CD4-positive, alpha-beta T cell treated with Interleukin-4 for 1 hour (primary cell): ENCODE measurements around the gene NUP214.
"Not testable (repeated sequence)": the region's sequence is repeated elsewhere in the genome, so short reads cannot be mapped to it uniquely, and the experiment has no call there.

Source experiments
- DNase-seq, 2 donors: peaks; one replicate each; pipeline ENCODE4 v3.0.0-alpha.2; 2020 to 2022

Gene NUP214

DNA sequence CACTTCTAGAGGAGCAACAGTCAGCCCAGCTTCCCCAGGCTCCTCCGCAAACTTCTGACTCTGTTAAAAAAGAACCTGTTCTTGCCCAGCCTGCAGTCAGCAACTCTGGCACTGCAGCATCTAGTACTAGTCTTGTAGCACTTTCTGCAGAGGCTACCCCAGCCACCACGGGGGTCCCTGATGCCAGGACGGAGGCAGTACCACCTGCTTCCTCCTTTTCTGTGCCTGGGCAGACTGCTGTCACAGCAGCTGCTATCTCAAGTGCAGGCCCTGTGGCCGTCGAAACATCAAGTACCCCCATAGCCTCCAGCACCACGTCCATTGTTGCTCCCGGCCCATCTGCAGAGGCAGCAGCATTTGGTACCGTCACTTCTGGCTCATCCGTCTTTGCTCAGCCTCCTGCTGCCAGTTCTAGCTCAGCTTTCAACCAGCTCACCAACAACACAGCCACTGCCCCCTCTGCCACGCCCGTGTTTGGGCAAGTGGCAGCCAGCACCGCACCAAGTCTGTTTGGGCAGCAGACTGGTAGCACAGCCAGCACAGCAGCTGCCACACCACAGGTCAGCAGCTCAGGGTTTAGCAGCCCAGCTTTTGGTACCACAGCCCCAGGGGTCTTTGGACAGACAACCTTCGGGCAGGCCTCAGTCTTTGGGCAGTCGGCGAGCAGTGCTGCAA, 72.8 kb downstream of the NUP214 start:
- no peak for DNase-seq

DNA sequence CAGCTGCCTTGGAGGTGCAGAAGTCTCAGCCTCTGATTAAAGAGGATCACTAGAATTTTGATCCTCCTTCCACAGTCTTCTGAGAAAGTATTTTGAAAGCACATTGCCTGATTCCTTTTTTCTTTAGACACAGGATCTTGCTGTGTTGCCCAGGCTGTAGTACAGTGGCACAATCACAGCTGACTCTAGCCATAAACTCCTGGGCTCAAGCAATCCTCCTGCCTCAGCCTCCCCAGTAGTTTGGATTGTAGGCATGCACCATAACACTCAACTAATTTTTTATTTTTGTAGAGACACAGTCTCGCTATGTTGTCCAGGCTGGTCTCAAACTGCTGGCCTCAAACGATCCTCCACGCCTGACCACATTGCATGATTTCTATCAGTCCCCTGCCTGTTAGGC, 76.5 kb downstream of the NUP214 start:
- no peak for DNase-seq

DNA sequence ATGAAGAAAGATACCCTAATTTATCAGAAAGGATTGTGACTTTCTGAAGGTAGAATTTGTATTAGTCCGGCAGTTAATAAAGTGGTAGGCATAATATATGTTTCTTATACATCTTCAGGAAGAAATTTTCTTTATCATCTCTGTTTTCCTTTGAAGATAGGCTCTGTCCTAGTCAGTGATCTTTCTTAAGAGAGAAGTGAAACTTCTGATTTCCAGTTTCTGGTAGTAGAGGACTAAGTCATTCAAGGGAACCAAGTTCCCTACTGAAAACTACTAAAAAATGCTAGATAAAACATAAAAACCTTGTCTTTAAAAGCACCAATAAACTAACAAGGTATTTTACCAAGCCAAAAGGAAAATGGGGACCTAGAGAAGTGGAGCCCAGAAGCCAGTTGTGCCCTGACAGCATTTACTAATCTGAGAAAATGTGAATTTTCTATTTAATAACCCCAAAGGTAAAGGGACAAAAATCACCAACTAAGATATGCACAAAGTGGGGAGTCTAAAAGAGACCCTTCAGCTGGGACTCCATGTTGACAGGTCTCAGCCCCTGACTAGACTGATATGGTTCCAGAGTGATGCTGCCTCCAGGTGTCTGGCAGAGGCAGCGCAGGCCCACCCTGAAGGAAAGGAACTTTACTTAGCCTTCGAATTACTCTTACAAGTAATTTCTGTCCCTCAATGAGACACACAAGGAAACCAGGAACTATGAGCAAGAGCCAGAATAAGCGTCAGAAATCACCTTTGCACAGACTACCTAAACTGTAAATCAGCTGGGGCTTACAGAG, 78.2 kb downstream of the NUP214 start:
- no peak for DNase-seq

DNA sequence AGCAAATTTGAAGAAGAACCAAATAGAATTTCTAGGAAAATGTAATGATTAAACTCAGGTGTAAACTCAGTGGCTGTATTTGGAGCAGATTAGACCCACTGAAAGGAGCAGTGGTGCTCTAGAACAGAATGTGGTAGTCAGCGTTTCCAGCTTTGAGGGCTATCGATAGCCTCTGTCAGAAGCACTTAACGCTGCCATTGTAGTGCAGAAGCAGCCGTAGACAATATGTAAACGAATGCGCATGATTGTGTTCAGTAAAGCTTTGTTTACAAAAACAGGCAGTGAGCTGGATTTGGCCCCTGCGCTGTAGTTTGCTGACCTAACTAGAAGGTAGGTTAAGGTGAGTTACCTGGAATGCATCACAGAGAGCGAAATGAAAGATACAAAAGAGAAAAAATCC, 78.9 kb downstream of the NUP214 start:
- no peak for DNase-seq

DNA sequence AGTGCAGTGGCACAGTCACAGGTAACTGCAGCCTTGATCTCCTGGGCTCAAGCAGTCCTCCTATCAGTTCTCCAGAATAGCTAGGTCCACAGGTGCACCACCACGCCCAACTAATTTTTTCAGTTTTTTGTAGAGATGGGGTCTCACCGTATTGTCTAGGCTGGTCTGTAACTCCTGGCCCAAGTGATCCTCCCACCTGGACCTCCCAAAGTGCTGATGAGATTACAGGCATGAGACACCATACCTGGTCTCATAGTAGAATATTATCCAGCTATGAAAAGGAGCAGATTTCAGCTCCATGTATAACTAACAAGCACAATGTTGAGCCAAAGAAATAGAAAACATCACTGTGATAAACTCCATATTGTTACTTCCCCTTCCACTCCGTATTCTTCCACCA, 81.1 kb downstream of the NUP214 start:
- no peak for DNase-seq

DNA sequence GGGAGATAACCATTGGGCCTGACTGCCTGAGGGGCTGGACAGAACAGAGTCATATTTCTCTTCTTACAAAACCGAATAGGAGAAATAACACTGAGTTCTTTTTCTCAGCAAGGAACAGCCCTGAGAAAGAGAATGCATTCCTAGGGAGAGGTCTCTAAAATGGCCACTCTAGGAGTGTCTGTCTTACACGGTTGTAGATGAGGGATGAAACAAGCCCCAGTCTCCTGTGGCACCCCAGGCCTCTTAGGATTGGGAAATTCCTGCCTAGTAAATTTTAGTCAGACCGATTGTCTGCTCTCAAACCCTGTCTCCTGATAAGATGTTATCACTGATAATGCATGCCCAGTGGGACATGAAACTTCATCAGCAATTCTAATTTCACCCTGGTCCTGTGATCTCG, 86.5 kb downstream of the NUP214 start:
- DNase-seq: not testable (repeated sequence)

DNA sequence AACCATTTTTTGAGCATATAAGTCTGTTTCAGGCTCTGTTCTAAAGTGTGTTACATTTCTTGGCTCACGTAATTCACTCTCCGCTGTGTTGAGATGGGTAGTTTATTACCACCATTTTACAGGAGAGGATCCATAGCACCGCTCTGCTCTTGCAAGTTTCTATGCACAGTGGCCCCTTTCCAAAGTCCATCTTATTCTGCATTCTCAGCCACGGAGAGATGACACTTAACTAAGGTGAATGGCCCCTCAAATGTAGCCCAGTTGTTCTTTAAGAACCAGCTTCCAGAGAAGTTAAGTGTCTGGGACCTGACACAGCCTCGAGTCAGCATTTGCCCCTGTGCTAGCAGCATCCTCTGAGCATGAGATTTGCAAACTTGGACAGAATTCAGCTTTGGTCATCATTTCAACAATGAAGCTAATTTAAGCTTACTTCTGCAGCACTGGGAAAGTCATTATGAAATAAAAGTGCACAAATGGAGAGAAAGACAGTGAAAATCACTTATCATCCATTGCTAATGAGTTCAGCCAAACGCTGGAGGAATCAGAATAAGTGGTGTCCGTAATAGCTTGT, 89.0 kb downstream of the NUP214 start:
- DNase-seq: no peak

DNA sequence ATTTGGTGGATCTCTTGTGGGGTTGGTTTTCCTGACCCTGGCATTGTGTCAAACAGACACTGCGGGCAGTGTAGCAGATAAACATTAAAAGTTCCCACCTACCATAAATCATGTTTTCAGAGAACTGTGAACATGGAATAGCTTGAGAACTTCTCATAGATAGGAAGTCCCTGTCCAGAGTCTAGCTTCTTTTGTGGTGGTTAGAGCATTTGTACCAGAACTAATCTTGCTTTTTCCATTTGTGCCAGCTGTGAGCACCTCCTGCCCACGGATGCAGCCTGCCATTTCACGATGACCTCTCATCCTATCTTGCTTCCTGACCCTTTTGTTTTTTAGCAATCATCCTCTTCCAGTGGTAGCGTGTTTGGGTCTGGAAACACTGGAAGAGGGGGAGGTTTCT, 89.5 kb downstream of the NUP214 start:
- no peak for DNase-seq

DNA sequence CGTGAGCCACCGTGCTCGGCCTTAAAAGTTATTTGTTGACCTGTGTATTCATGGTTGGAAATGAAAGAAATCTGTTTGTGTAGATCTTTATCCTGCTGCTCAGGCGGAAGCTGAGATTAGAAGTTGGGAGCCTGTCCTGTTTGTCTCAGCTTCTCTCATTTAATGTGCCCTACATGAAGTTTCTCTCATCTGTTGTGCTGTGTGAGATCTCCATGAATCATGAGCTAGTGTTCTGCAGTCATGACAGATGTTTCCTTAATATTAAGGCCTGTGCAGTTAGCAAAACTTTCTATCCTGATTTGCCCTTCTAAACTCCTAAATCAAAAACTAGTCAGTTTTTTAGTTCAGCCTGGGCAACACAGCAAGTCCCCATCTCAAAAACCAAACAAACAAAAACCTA, 91.4 kb downstream of the NUP214 start:
- no peak for DNase-seq

DNA sequence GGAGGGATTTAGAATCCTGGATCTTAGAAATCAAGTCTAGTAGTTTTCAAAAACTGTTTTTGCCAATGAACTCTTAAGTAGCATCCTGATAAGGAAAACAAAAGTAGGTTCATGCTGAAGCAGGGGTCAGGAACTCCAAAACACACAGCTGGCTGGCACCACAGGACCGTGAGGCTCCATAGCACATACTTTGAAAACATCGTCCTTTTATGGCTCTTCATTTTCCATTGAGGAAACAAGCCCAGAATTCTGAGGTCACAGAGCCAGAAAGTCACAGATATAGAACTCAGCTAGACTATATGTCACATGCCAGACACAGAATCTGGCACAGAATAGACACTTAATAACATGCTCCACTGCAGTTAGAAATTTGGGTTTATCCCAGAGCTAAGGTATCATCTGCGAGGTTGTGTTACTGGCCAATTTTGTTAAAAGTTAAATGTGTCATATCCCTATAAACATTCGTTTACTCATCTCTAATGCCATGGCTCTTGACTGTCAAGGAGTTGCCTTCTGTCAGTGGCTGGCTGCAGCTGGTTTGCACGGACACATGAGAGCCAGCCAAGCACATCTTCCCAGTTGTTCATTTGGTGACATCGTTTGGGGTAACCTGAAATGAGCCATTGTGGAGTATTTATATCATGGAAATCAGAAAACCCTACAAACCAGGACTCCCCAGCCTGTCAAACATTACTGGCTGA, 92.1 kb downstream of the NUP214 start:
- DNase-seq: no peak

DNA sequence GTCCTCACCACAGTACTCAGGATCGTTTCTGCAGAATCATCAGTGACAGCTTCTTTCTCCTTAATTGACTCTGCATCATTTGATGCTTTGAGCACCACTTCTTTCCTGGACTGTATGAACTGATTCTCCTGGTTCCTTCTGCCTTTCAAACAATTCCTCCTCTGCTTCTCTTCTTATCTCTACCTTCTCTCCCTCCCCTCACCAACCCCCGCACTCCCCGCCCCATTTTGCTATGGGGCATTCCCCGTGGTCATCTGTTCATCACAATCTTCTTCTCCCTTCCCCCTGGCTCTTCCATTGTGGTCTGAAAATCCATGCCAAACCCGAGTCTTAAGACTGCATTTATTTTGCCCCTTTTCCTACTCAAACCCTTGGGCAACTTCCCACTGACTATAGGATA, 93.0 kb downstream of the NUP214 start:
- no peak for DNase-seq

DNA sequence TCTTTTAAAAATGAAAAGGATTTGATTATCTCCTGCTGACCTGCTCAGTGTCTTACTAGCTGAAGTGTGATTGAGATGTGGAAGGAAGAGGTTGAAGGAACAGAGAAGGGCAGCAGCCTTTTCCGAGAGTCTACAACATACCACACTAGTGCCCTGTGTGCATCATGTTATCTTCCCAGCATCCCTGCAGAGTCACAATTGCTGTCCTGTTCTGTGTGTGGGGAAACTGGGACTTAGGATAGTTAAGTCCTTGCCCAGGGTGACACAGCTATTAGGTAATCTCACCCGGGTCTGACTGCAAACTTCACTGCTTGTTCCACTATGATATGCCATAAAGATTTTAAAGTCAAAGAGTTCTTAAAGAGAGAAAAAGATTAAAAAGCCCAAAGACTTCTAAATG, 95.1 kb downstream of the NUP214 start:
- no peak for DNase-seq

DNA sequence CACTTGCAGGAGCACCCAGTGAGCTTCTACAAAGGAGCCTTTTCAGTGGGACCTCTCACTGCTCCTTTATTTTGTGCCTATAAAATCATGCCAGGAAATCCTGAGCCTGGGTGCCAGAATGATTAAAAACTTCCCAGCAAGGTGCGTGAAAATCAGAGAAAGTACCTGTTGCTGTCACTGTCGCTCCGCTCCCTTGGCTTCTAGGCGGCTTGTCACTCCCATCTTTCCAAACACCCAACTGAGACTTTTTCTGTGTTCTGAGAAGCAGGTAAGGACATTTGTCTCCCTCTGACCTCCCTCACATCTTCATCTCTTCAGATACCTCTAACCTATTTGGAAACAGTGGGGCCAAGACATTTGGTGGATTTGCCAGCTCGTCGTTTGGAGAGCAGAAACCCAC, 97.1 kb downstream of the NUP214 start:
- DNase-seq: no peak

DNA sequence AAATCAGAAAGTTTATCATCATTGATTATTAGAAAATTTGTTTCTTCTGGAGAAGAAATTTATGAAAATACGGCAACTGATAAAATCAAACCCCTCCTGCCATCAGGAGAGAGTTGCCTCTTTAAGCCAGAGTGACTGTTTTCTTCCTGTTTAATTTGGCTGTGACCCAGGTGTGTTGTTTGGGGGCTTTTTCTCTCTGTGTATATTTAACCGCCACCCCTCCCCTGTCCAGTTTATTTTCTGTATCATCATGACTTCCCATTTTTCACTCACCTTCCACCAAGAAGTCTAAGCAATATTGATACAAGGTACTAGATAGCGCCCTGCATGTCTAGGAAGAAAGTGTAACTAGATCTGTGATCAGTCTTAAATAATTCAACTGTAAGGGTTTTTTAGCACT, 100.8 kb downstream of the NUP214 start:
- no peak for DNase-seq

DNA sequence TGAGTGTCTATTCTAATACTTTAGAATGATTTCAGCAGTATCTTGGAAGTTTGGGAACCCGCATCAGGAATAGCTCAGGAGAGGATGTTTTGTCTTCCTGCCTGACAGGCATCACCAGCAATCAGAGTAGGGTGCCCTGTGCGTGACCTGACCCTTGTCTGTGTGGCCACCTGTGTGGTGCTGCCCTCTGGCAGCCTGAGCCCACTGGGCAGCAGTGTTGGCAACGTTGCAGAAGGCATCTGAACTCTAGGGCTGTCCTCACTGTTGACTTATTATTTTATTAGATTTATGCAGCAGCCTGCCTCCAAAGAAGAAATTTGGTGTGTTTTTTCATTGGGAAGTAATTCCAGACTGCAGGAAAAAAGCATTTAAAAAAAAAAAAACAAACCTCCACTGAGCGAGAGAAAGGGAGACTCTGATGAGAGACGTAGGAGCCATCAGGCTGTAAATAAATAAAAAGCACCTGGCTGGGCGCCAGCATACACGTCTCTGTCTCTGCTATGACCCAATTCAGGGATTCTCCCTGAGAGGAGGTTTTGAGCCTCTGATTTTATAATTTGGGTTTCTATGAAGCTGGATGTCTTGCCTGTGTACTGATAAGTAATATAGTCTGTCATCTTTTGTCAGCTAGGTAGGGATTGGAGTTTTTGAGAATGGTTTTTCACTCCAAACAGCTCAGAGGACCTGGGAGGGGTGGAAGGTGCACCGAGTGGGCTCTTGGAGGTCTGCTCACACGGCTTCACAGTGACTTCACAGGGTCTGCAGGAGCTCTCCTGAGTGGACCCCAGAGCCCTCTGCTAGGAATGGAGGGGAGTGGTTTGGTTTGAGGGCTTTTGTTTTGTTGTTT, 101.9 kb downstream of the NUP214 start:
- DNase-seq: peak in 1 of 2 donors; percentile 26

DNA sequence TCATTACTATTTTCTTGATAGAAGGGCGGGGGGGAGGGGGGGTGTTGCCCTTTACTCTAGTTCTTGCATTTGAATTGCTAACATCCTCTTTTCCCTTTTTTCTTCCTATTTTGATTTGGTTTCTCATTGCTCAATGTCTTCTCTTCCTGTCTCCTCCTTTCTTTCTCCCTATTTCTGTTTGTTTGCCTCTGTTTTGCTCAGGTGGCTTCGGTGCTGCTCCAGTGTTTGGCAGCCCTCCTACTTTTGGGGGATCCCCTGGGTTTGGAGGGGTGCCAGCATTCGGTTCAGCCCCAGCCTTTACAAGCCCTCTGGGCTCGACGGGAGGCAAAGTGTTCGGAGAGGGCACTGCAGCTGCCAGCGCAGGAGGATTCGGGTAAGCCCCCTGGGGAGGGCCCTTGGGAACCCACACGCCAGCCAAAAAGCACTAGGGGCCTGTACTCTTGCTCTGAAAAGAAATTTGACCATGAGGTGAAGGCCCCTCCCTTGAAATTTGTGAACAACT, 102.6 kb downstream of the NUP214 start:
- DNase-seq: no peak

DNA sequence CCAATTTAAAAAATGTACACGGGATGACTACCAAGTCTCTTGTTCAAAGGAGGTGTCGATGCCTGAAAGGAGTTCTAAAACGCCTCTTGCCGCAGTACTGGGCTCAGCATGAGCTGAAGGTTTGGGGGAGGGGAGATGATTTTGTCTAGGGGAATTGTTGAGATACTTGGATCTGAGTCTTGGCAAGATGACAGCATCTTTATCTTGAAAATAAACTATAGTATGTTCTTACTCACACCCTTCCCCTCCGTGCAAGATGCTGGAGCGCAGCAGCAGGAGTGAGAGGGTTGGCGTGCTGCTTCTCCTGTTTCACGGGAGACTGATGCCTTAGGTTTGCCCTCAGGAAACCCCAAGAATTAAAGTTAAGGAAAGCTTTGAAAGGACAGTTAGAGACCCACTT, 103.6 kb downstream of the NUP214 start:
- DNase-seq: no peak

DNA sequence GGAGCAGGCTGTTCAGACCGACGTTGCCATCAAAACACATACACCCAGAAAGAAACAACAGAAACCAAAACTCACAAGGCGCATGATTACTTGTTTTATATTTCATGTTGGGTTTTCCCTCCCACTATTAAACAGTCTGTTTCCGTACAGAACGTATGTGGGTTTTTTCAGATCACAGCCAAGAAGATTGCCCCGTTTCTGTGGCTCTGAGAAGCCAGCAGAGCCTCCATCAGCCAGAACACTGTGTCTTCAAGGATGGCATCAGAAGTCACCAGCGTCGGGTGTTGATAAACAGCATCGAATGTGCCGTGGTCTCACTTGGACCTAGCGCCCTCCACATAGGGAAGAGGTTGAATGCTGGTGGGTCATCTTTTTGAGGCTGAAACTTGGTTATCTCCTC, 108.2 kb downstream of the NUP214 start:
- DNase-seq: peak in 1 of 2 donors; percentile 56

DNA sequence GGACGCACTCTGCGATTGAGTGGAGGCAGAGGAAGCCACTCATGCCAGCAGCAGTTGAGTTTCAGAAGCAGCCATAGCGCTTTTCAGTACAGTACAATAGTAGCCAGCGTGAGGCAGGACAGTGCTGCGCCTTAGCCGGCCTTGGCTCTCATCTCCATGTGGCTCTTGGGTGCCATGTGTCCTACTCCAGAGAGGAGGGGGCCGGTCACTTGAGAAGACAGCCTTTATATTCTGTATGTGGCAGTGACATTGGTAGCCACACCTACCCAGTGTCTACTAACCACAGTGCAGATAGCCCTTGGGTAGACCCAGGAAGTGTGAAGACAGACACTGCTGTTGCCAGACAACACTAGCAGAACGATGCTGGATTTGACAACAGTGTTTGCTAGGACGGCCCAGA, 108.6 kb downstream of the NUP214 start:
- DNase-seq: peak; percentile 40 to 57

DNA sequence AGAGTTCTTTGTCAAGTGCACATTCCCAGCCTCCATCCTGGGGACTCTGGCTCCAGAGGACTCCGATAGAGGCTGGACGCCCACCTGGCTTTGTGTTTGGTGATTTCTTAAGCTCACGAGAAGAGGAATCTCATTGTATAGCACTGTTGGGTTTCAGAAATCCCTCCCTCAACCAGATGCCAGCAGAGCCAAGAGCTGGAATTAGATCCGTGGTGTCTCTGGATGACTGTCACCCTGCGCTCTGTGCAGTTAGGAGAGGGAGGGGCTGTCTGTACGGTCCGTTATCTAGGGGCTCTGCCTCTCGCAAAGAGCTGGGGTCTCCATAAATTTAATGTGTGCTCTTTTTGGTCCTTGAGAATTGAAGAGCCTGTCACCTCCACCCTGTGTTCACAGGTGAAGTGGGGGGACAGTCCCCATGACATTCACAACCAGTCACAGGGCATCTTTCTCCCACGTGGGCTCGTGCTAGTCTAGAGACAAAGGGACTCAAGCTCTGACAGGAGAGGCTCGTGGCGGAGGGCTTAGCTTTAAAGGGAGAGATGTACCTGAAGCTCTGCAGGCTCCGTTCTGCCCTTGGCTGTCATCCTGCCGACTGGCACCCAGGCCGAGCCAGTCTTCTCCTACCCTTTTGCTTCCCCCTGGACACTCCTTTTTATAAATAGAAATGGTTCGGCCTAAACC, 109.6 kb downstream of the NUP214 start:
- DNase-seq: no peak

DNA sequence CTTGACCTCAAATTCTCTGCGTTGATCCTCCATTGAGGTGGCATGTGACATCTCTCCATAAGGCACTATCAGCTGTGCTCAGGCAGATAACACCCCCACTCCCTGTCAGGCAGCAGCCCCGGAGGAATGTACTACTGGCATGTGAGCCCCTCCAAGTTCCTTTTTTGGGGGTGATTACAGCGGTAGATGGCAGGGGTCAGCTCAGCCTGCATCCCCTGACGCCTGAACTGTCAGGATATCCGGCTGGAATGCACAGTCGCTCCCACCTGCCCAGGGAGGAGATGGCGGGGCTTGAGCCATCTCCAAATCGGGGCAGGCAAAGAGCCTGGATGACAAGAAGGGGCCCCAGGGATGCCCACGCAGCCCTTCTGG, 110.1 kb downstream of the NUP214 start:
- DNase-seq: no peak

DNA sequence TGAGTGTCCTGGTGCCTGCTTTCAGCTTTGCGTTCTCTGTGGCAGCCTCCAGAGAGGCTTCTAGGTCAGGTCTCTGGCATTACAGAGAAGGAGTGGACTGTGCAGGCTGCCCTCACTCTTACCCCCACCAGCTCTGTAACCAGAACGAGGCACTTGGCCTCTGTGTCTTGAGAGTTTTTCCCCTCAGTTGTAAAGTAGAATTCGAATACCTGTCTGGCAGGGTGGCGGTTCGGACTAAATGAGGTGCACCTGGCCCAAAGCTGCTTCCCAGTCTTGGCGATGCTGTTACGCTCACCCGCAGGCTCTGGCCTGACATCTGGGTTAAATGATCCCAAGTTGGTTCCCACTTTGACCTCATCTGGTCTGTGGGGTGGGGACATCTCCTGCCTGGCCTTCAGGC, 110.8 kb downstream of the NUP214 start:
- DNase-seq: no peak
